Endothelial cell of umbilical vein (primary cell): ENCODE measurements around the gene HVCN1. TPM values are rescaled to one million over a fixed set of nuclear protein-coding genes. Genes with fewer than 3 reads are reported as not detected.

Experiments
- BruUV-seq: library from RNA; stranded (reverse); fragments of 400-500 nt; replicated peaks from 2 replicates; lab custom pipeline; 2021; lab: Mats Ljungman, UMichigan
- CTCF ChIA-PET: fragments of 300-600, 350-600 bp; sonication (Branson Sonifier 250); formaldehyde crosslinking; loops from one replicate; lab custom pipeline; 2021; ENCODE audit warnings: antibody characterized with exemption, inconsistent platforms; lab: Charles Lee
- POLR2A ChIA-PET: fragments of 300-600, 350-600 bp; sonication (Branson Sonifier 250); formaldehyde crosslinking; loops from one replicate; lab custom pipeline; 2021; ENCODE audit warnings: antibody characterized with exemption, inconsistent platforms; lab: Charles Lee
- DNase-seq: peaks from one replicate; pipeline ENCODE4 v3.0.0-alpha.2; 2011; ENCODE audit warnings: low read depth, low spot score
- FAIRE-seq: peaks from 2 replicates; lab custom pipeline; 2011; peaks lifted over from hg19 to GRCh38; lab: Jason Lieb, UNC
- H2AFZ ChIP-seq: 2 replicates; pipeline ENCODE4 v1.6.0; 2012; ENCODE audit warnings: low read depth, low read length, control low read depth, inconsistent platforms
- H3K27ac ChIP-seq: 2 replicates; pipeline ENCODE4 v1.5.1; 2011; ENCODE audit warnings: low read depth, mild to moderate bottlenecking, control low read depth, low read length, moderate library complexity; ENCODE audit not compliant: insufficient read depth
- H3K27me3 ChIP-seq, 2 experiments: 2 replicates each; pipeline versions ENCODE4 v1.6.0 to v1.6.1; 2011; ENCODE audit warnings: low read length in 2 of 2, mixed read lengths in 1 of 2; ENCODE audit not compliant: control insufficient read depth in 2 of 2, insufficient read depth in 2 of 2
- H3K36me3 ChIP-seq, 2 experiments: 2 replicates in 1 of 2; 3 replicates in 1 of 2; pipeline ENCODE4 v1.5.1; 2011; ENCODE audit warnings: low read length in 2 of 2, mild to moderate bottlenecking in 1 of 2, moderate library complexity in 1 of 2; ENCODE audit not compliant: control insufficient read depth in 2 of 2, insufficient read depth in 2 of 2; ENCODE audit errors: extremely low read depth in 1 of 2
- H3K4me1 ChIP-seq: 3 replicates; pipeline ENCODE4 v1.5.1; 2011; ENCODE audit warnings: mild to moderate bottlenecking, low read length; ENCODE audit not compliant: control insufficient read depth, insufficient read depth; ENCODE audit errors: extremely low read depth
- H3K4me2 ChIP-seq: 2 replicates; pipeline ENCODE4 v1.6.1; 2011; ENCODE audit warnings: low read length, control low read depth, mixed read lengths; ENCODE audit not compliant: insufficient read depth
- H3K4me3 ChIP-seq, 3 experiments: fragments of 200-600 bp in 1 of 3; sonication (generic), shearing (Covaris generic) in 1 of 3; replicated peaks in 1 of 3; 2 replicates each; pipeline ENCODE4 v1.5.1; 2011 to 2016; ENCODE audit warnings: control low read depth in 3 of 3, low read length in 3 of 3, mild to moderate bottlenecking in 2 of 3, inconsistent platforms in 1 of 3, low read depth in 1 of 3, moderate library complexity in 1 of 3; ENCODE audit not compliant: insufficient read depth in 1 of 3
- H3K79me2 ChIP-seq: 2 replicates; pipeline ENCODE4 v1.6.0; 2012; ENCODE audit warnings: low read length, inconsistent platforms; ENCODE audit not compliant: control insufficient read depth, insufficient read depth
- H3K9ac ChIP-seq: replicated peaks from 2 replicates; pipeline ENCODE3; 2011; ENCODE audit warnings: low read length, control low read depth; ENCODE audit not compliant: insufficient read depth; ENCODE audit errors: extremely low read depth
- H3K9me1 ChIP-seq: replicated peaks from 3 replicates; pipeline ENCODE4 v1.6.0; 2011; ENCODE audit warnings: mild to moderate bottlenecking, low read length; ENCODE audit not compliant: control insufficient read depth, insufficient read depth; ENCODE audit errors: extremely low read depth
- H3K9me3 ChIP-seq: replicated peaks from 2 replicates; pipeline ENCODE4 v1.5.1; 2012; ENCODE audit warnings: low read length, inconsistent platforms; ENCODE audit not compliant: control insufficient read depth, insufficient read depth
- H4K20me1 ChIP-seq: replicated peaks from 2 replicates; pipeline ENCODE3; 2011; ENCODE audit warnings: mild to moderate bottlenecking, low read length; ENCODE audit not compliant: control insufficient read depth, insufficient read depth; ENCODE audit errors: extremely low read depth
- EZH2 ChIP-seq: IDR thresholded peaks from 2 replicates; pipeline ENCODE4 v1.6.1; 2012; ENCODE audit warnings: borderline replicate concordance, low read depth, mild to moderate bottlenecking, moderate library complexity, low read length, inconsistent platforms; ENCODE audit not compliant: severe bottlenecking
- FOS ChIP-seq: IDR thresholded peaks from 2 replicates; pipeline ENCODE4 v1.6.1; 2011; ENCODE audit warnings: mild to moderate bottlenecking, low read length, moderate library complexity, borderline replicate concordance; ENCODE audit not compliant: insufficient read depth
- GATA2 ChIP-seq: IDR thresholded peaks from 2 replicates; pipeline ENCODE4 v1.7.0; 2011; ENCODE audit warnings: low read depth, mild to moderate bottlenecking, moderate library complexity, mixed read lengths, low read length; ENCODE audit not compliant: insufficient read length, insufficient read depth
- JUN ChIP-seq: IDR thresholded peaks from 2 replicates; pipeline ENCODE4 v1.6.1; 2011; ENCODE audit warnings: borderline replicate concordance, low read depth; ENCODE audit not compliant: insufficient read length, insufficient read depth
- MAX ChIP-seq: IDR thresholded peaks from 2 replicates; pipeline ENCODE4 v1.6.1; 2011; ENCODE audit not compliant: insufficient read depth, insufficient read length
- MYC ChIP-seq: IDR thresholded peaks from one replicate; pipeline ENCODE4 v1.6.1; 2011; ENCODE audit warnings: mild to moderate bottlenecking, low read depth, low read length
- POLR2A ChIP-seq: IDR thresholded peaks from 2 replicates; pipeline ENCODE4 v1.6.1; 2012; ENCODE audit warnings: low read depth, mild to moderate bottlenecking, control low read depth, low read length
- POLR2AphosphoS5 ChIP-seq: IDR thresholded peaks from 2 replicates; pipeline ENCODE4 v1.6.1; 2012; ENCODE audit warnings: low read depth, mild to moderate bottlenecking, control low read depth, low read length, moderate library complexity; ENCODE audit not compliant: insufficient read depth
- dilution Hi-C: fragments of 300-500 bp; cut with MboI; formaldehyde crosslinking; loops from one replicate; pipeline ENCODE4 v1.15.0; 2019; ENCODE audit warnings: low sequenced_read_pairs; ENCODE audit not compliant: extremely low pct_ligation_motif_present
- intact Hi-C: fragments of 100-400 bp; cut with micrococcal nuclease; formaldehyde crosslinking; loops from one replicate; pipeline ENCODE4 v1.10.0; 2022
- polyA plus RNA-seq, 4 experiments: library from polyadenylated mRNA; depleted of rRNA in 3 of 4; stranded (reverse) in 3 of 4; unstranded in 1 of 4; fragments of >200 nt; gene quantifications; 2 replicates each; pipeline versions ENCODE4 v1.2.1 to v1.2.3, GENCODE V29; 2011 to 2012; ENCODE audit warnings: missing spikeins in 1 of 4
- total RNA-seq: library from RNA; stranded (reverse); gene quantifications from 2 replicates; pipeline ENCODE4 v1.2.3, GENCODE V29; 2021
- TF ChIP-seq, protein P1 (sequence below), 2 donors: IDR thresholded peaks; 1 replicate in 1 of 2; 2 replicates in 1 of 2; pipeline ENCODE4 v1.5.1; 2011; ENCODE audit warnings: low read length in 2 of 2, mild to moderate bottlenecking in 2 of 2, moderate library complexity in 2 of 2, control low read depth in 1 of 2, inconsistent platforms in 1 of 2, low read depth in 1 of 2; ENCODE audit not compliant: insufficient read depth in 1 of 2; ENCODE audit errors: extremely low read depth in 1 of 2

HVCN1 gene
- total and polyA plus RNA-seq, 2 donors (not counting 3 experiments of a cell fraction or from before 2014, with no cell fraction given): 3.7 to 8.4 TPM

DNA sequence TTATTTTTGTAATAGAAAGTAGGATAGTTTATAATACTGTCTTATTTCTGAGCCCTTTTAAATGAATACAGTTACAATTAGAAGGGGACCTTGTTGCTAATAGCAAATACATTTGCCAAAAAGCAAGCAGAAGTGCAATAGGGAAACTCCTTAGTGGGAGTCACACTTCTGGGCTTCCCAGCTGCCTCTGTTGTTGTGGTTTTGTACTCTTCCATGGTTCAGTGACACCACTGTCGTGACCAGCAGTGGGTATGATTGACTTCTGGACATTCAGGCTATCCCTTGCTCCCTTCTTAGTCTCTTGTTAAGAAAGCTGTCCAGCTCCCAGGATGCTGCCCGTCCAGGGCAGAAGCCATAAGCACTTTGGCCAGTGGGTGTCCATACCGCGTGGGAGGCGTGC, 52.4 kb downstream of the HVCN1 start:
- H3K9me3 ChIP-seq: no peaks in the 10 kb centered on the region
- H3K36me3 ChIP-seq: no peaks in the 10 kb centered on the region
- dilution Hi-C loops (no loop called here), intact Hi-C loops (no loop called here)
- no peaks in the 10 kb centered on the region for H3K79me2 ChIP-seq
- no peak overlapping the region for H3K9ac ChIP-seq
- FAIRE-seq: no peak
- no peak for DNase-seq
- H2AFZ ChIP-seq: no peak overlapping the region
- no peak overlapping the region for H3K4me3 ChIP-seq
- no peaks in the 10 kb centered on the region for H3K9me1 ChIP-seq
- H4K20me1 ChIP-seq: no peaks in the 10 kb centered on the region
- H3K4me1 ChIP-seq: no peaks in the 10 kb centered on the region
- no peaks in the 10 kb centered on the region for H3K27me3 ChIP-seq
- POLR2A ChIA-PET: no interaction called here
- TF ChIP-seq POLR2A (no peak), MYC (no peak), JUN (no peak), GATA2 (no peak), MAX (no peak), EZH2 (no peak), POLR2AphosphoS5 (no peak), FOS (no peak)
- TF ChIP-seq, protein P1, sequence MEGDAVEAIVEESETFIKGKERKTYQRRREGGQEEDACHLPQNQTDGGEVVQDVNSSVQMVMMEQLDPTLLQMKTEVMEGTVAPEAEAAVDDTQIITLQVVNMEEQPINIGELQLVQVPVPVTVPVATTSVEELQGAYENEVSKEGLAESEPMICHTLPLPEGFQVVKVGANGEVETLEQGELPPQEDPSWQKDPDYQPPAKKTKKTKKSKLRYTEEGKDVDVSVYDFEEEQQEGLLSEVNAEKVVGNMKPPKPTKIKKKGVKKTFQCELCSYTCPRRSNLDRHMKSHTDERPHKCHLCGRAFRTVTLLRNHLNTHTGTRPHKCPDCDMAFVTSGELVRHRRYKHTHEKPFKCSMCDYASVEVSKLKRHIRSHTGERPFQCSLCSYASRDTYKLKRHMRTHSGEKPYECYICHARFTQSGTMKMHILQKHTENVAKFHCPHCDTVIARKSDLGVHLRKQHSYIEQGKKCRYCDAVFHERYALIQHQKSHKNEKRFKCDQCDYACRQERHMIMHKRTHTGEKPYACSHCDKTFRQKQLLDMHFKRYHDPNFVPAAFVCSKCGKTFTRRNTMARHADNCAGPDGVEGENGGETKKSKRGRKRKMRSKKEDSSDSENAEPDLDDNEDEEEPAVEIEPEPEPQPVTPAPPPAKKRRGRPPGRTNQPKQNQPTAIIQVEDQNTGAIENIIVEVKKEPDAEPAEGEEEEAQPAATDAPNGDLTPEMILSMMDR (IDR thresholded peaks at IDR 0.05; ENCODE audit: extremely low read depth in 1 of 2, insufficient read depth in 1 of 2, low read depth in 1 of 2, low read length in 2 of 2): no peak
- no peak overlapping the region for H3K27ac ChIP-seq
- CTCF ChIA-PET: no interaction called here
- H3K4me2 ChIP-seq: no peak overlapping the region
- BruUV-seq: no TSS peak
